CD14-positive monocyte (primary cell): Measurements from ENCODE around the gene EEF1A1. TPM values are rescaled to one million over a fixed set of nuclear protein-coding genes. Genes with fewer than 3 reads are reported as not detected.
A peak's percentile ranks its signal among the peaks of the same experiment; 100 is the strongest.

Experiments
- DNase-seq, 3 donors: peaks; one replicate each; pipeline ENCODE4 v3.0.0-alpha.2; 2011 to 2022
- H2AFZ ChIP-seq: 2 replicates; pipeline ENCODE4 v1.6.0; 2012; ENCODE audit warnings: mild to moderate bottlenecking, low read depth, low read length, inconsistent platforms; ENCODE audit not compliant: insufficient read depth, poor library complexity, severe bottlenecking
- H3K27ac ChIP-seq, 2 donors: 1 replicate in 1 of 2; 2 replicates in 1 of 2; pipeline ENCODE4 v1.5.1; 2012 to 2013; ENCODE audit warnings: low read length in 2 of 2, control low read depth in 1 of 2, inconsistent platforms in 1 of 2, low read depth in 1 of 2, mild to moderate bottlenecking in 1 of 2
- H3K27me3 ChIP-seq, 2 donors: one replicate each; pipeline versions ENCODE4 v1.6.0 to v1.6.1; 2011 to 2013; ENCODE audit warnings: low read length in 2 of 2; ENCODE audit not compliant: control insufficient read depth in 2 of 2, insufficient read depth in 2 of 2
- H3K36me3 ChIP-seq, 2 donors: replicated peaks in 1 of 2; 1 replicate in 1 of 2; 2 replicates in 1 of 2; pipeline versions ENCODE4 v1.5.1 to v1.6.1; 2012 to 2013; ENCODE audit warnings: low read length in 2 of 2, control low read depth in 1 of 2, inconsistent platforms in 1 of 2, mild to moderate bottlenecking in 1 of 2; ENCODE audit not compliant: insufficient read depth in 2 of 2, control insufficient read depth in 1 of 2
- H3K4me1 ChIP-seq, 2 donors: 1 replicate in 1 of 2; 2 replicates in 1 of 2; pipeline versions ENCODE4 v1.5.1 to v1.6.1; 2012 to 2013; ENCODE audit warnings: low read length in 2 of 2, control low read depth in 1 of 2, inconsistent platforms in 1 of 2, mild to moderate bottlenecking in 1 of 2, moderate library complexity in 1 of 2; ENCODE audit not compliant: insufficient read depth in 2 of 2, control insufficient read depth in 1 of 2
- H3K4me2 ChIP-seq: replicated peaks from 2 replicates; pipeline ENCODE3; 2012; ENCODE audit warnings: low read length, moderate library complexity, mild to moderate bottlenecking; ENCODE audit not compliant: poor library complexity, severe bottlenecking; ENCODE audit errors: extremely low read depth
- H3K4me3 ChIP-seq, 3 experiments: fragments of 200-600 bp in 1 of 3; sonication (generic) in 1 of 3; replicated peaks in 1 of 3; 1 replicate in 2 of 3; 2 replicates in 1 of 3; pipeline ENCODE4 v1.5.1; 2011 to 2013; ENCODE audit warnings: low read length in 3 of 3, mild to moderate bottlenecking in 3 of 3, control low read depth in 2 of 3, low read depth in 2 of 3, inconsistent platforms in 1 of 3, moderate library complexity in 1 of 3
- H3K79me2 ChIP-seq: 2 replicates; pipeline ENCODE4 v1.6.0; 2012; ENCODE audit warnings: mild to moderate bottlenecking, control low read depth, inconsistent platforms, low read length, moderate library complexity; ENCODE audit not compliant: insufficient read depth
- H3K9ac ChIP-seq: 2 replicates; pipeline ENCODE4 v1.6.0; 2017; ENCODE audit warnings: low read length, mild to moderate bottlenecking; ENCODE audit not compliant: insufficient read depth, poor library complexity, severe bottlenecking
- H3K9me3 ChIP-seq, 2 donors: replicated peaks in 1 of 2; 1 replicate in 1 of 2; 2 replicates in 1 of 2; pipeline versions ENCODE4 v1.5.1 to v1.6.1; 2012 to 2013; ENCODE audit warnings: low read length in 2 of 2, control low read depth in 1 of 2; ENCODE audit not compliant: control insufficient read depth in 1 of 2, insufficient read depth in 1 of 2
- H4K20me1 ChIP-seq: 2 replicates; pipeline ENCODE4 v1.6.0; 2012; ENCODE audit warnings: mild to moderate bottlenecking, low read length, control low read depth, moderate library complexity; ENCODE audit not compliant: insufficient read depth
- H3K27ac Mint-ChIP-seq, 7 donors: one replicate each; pipeline ENCODE4 v1.8.0; 2020; ENCODE audit warnings: mild to moderate bottlenecking in 7 of 7, mixed read lengths in 7 of 7, moderate library complexity in 6 of 7, inconsistent platforms in 2 of 7
- H3K27me3 Mint-ChIP-seq, 3 donors: one replicate each; pipeline ENCODE4 v1.8.0; 2021 to 2022; ENCODE audit warnings: low read depth in 3 of 3, mild to moderate bottlenecking in 3 of 3, mixed read lengths in 3 of 3, moderate library complexity in 3 of 3, inconsistent platforms in 1 of 3
- H3K36me3 Mint-ChIP-seq, 2 donors: one replicate each; pipeline ENCODE4 v1.8.0; 2020; ENCODE audit warnings: mixed read lengths in 2 of 2, inconsistent platforms in 1 of 2, mild to moderate bottlenecking in 1 of 2
- H3K4me1 Mint-ChIP-seq: one replicate; pipeline ENCODE4 v1.8.0; 2020; ENCODE audit warnings: mild to moderate bottlenecking, mixed read lengths
- H3K4me3 Mint-ChIP-seq, 2 donors: one replicate each; pipeline ENCODE4 v1.8.0; 2020; ENCODE audit warnings: mild to moderate bottlenecking in 2 of 2, mixed read lengths in 2 of 2, moderate library complexity in 1 of 2
- H3K9me3 Mint-ChIP-seq, 7 donors: one replicate each; pipeline ENCODE4 v1.8.0; 2020 to 2022; ENCODE audit warnings: mixed read lengths in 7 of 7, mild to moderate bottlenecking in 6 of 7, moderate library complexity in 6 of 7, inconsistent platforms in 2 of 7
- CTCF ChIP-seq: fragments of 200-600 bp; IDR thresholded peaks from one replicate; pipeline ENCODE4 v1.8.0; 2022; ENCODE audit warnings: antibody characterized with exemption, mild to moderate bottlenecking
- WGBS: methylation state at CpG from one replicate; pipeline ENCODE4 v1.1.5; 2013; ENCODE audit warnings: missing lambda C conversion rate; ENCODE audit not compliant: insufficient coverage; 5-methylcytosine and 5-hydroxymethylcytosine counted together
- intact Hi-C, 2 donors: fragments of 100-400 bp; cut with micrococcal nuclease; formaldehyde crosslinking; loops; one replicate each; pipeline versions ENCODE4 v1.15.0 to v1.15.1; 2023
- polyA minus RNA-seq: library from RNA; depleted of rRNA, polyadenylated mRNA; stranded (reverse); fragments of >200 nt; gene quantifications from 2 replicates; pipeline ENCODE4 v1.2.3, GENCODE V29; 2012
- polyA plus RNA-seq, 3 donors: library from polyadenylated mRNA; depleted of rRNA in 1 of 3; unstranded in 2 of 3; stranded (reverse) in 1 of 3; fragments of 300-500 nt in 2 of 3; fragments of >200 nt in 1 of 3; fragmentation: Illumina TruSeq in 2 of 3; gene quantifications; 1 replicate in 2 of 3; 2 replicates in 1 of 3; pipeline ENCODE4 v1.2.3, GENCODE V29; 2012 to 2021
- total RNA-seq, 12 experiments: library from RNA in 1 of 12; stranded (reverse) in 1 of 12; fragments of 120-200 nt in 1 of 12; gene quantifications; one replicate each; pipeline ENCODE4 v1.2.4 and lab custom pipeline; 2013 to 2026; ENCODE audit warnings: mixed read lengths in 6 of 12, inconsistent platforms in 1 of 12

Gene EEF1A1
- total RNA-seq (2013): 18,191 TPM
- polyA plus RNA-seq (1,000 to 10,000 TPM; 5,292 to 7,368 (median 5,586) TPM), polyA minus RNA-seq (5,175 and 7,848 TPM in 2 replicates), total RNA-seq (lab: John Stamatoyannopoulos, UW) (5,088 to 11,163 (median 8,371) reads per million in 11 experiments)

- peaks cover 49% of the 10 kb centered on the region for H3K4me1 Mint-ChIP-seq
- no peaks in the 10 kb centered on the region for H3K27me3 ChIP-seq
- peak; percentile 99 to 100 (median 100) for DNase-seq
- H3K4me3 ChIP-seq: peak within 1 kb of the TSS; percentile 69 to 99 (median 98)
- under 1% methylated on average over 40 of the region's 53 CpGs for WGBS
- H3K9me3 ChIP-seq: no peaks in the 10 kb centered on the region
- H3K4me3 Mint-ChIP-seq: peak within 1 kb of the TSS; percentile 95 to 96
- peaks cover 51 to 63% of the 10 kb centered on the region in 2 donors for H3K4me1 ChIP-seq
- intact Hi-C loops: loop anchor here (2.0 to 5.0 kb wide), 3 partner anchors 60 to 132 kb away; partner anchors contain the start of gene SLC17A5 (in 2 of the 2)
- peaks cover 58% of the 10 kb centered on the region for H3K79me2 ChIP-seq
- peaks cover 38 to 43% of the 10 kb centered on the region in 2 donors for H3K36me3 Mint-ChIP-seq
- H3K27ac ChIP-seq: peak within 1 kb of the TSS; percentile 99 to 100
- peak within 1 kb of the TSS; percentile 98 for H3K9ac ChIP-seq
- peaks cover 49% of the 10 kb centered on the region for H4K20me1 ChIP-seq
- H3K27ac Mint-ChIP-seq: peak within 1 kb of the TSS; percentile 96 to 100 (median 99)
- H3K9me3 Mint-ChIP-seq: peaks cover 0 to 2% (median 0%) of the 10 kb centered on the region in 7 donors
- H2AFZ ChIP-seq: peak within 1 kb of the TSS; percentile 68
- peaks cover 38 to 42% of the 10 kb centered on the region in 2 donors for H3K36me3 ChIP-seq
- peaks cover 0 to 3% (median 3%) of the 10 kb centered on the region in 3 donors for H3K27me3 Mint-ChIP-seq
- TF ChIP-seq CTCF: no peak
- peak within 1 kb of the TSS; percentile 88 for H3K4me2 ChIP-seq
Observed at GRCh38 chr6:73520688-73521350, at the start of gene EEF1A1. EEF1A1 (minus strand) TSS chr6:73521032; CDS start chr6:73520026, 1,006 bp downstream.

- TF ChIP-seq CTCF: no peak
Observed at GRCh38 chr6:73569121-73569520, 48.3 kb upstream of the EEF1A1 start.

More at GRCh38 chr6:73569121-73569520, 48.3 kb upstream of the EEF1A1 start:
- Histone ChIP-seq H4K20me1 (no peaks in the 10 kb centered on the region), H3K4me2 (no peak overlapping the region), H3K9me3 (no peaks in the 10 kb centered on the region), H2AFZ (peak overlapping the region; percentile 31), H3K27ac (no peak overlapping the region), H3K36me3 (no peaks in the 10 kb centered on the region), H3K79me2 (no peaks in the 10 kb centered on the region), H3K9ac (no peak overlapping the region), H3K4me1 (peaks cover 22 to 30% of the 10 kb centered on the region in 2 donors), H3K27me3 (no peaks in the 10 kb centered on the region), H3K4me3 (no peak overlapping the region)
- DNase-seq: no peak
- Mint-ChIP-seq H3K4me1 (peaks cover 21% of the 10 kb centered on the region), H3K27me3 (peaks cover 0 to 5% (median 3%) of the 10 kb centered on the region in 3 donors), H3K36me3 (no peaks in the 10 kb centered on the region), H3K9me3 (peaks cover 0 to 6% (median 4%) of the 10 kb centered on the region in 7 donors), H3K4me3 (no peak overlapping the region), H3K27ac (peak overlapping the region in 1 of 7 donors; percentile 28)
- WGBS: 90% methylated on average over 3 of the region's 5 CpGs
- intact Hi-C loops: loop anchor here (5.0 kb wide), 2 partner anchors 37 to 38 kb away; no protein-coding TSS in a partner anchor
